ENCODE data around the gene PTPRM. TPM values are rescaled to one million over a fixed set of nuclear protein-coding genes. Genes with fewer than 3 reads are reported as not detected.

The PTPRM gene
- total and polyA plus RNA-seq, 2 of the 8 experiments (the other 6 are each of a cell fraction or from before 2014, with no cell fraction given), result 4.1 to 7.0 TPM

- no peak overlapping the region for H2AK5ac ChIP-seq (ENCODE audit: low read depth, low read length)
- H2BK120ac ChIP-seq (replicated peaks; ENCODE audit: low read depth, low read length), result no peak overlapping the region
- no peak overlapping the region for H3K23ac ChIP-seq (ENCODE audit: insufficient read length)
- no peak overlapping the region for H3K4me3 ChIP-seq (ENCODE audit: extremely low read depth in 1 of 4, insufficient read depth in 2 of 4, low read depth in 3 of 4, low read length in 4 of 4)
- 90% methylated on average over 2 of the region's 2 CpGs; no CpG with 5 or more reads in 1 of the 2 experiments for WGBS, 2 experiments (ENCODE audit: extremely low coverage in 1 of 2, insufficient coverage in 1 of 2, insufficient read length in 1 of 2, insufficient replicate concordance in 2 of 2, low coverage in 1 of 2, low lambda C conversion rate in 2 of 2, missing lambda C conversion rate in 1 of 2)
- H4K8ac ChIP-seq (ENCODE audit: extremely low read depth, insufficient read depth, low read length), result no peak overlapping the region
- TF ChIP-seq HDAC2 (IDR thresholded peaks at IDR 0.05; ENCODE audit: borderline replicate concordance in 1 of 2, low read depth in 2 of 2, low read length in 2 of 2) (no peak), CTCF (IDR thresholded peaks at IDR 0.05; ENCODE audit: control extremely low read depth in 1 of 3, insufficient read depth in 1 of 3, low read depth in 1 of 3, low read length in 3 of 3) (no peak)
- no peak overlapping the region for H3K14ac ChIP-seq (ENCODE audit: insufficient read length)
- H3K79me1 ChIP-seq (ENCODE audit: low read depth, low read length), result no peaks in the 10 kb centered on the region
- ChIA-PET CTCF (ENCODE audit: partially characterized antibody) (interaction anchor here (0.9 to 1.3 kb wide), 2 partner anchors 18 to 87 kb away, joined by 3 to 4 read pairs; no protein-coding TSS in a partner anchor), POLR2A (ENCODE audit: partially characterized antibody) (no interaction called here)
- no peak overlapping the region for H3K9ac ChIP-seq (replicated peaks in 1 of 4; ENCODE audit: extremely low read depth in 1 of 4, low read depth in 3 of 4, low read length in 3 of 4)
- no peak overlapping the region for H4K5ac ChIP-seq (ENCODE audit: insufficient read length, low read depth, low read length)
- H2BK5ac ChIP-seq (ENCODE audit: low read depth, low read length), result no peak overlapping the region
- H3K56ac ChIP-seq (replicated peaks; ENCODE audit: insufficient read length, low read depth, low read length), result no peak overlapping the region
- no peaks in the 10 kb centered on the region for H3K23me2 ChIP-seq (ENCODE audit: low read depth, low read length)
- H3K27ac ChIP-seq (ENCODE audit: low read depth, low read length), result no peak overlapping the region
- H4K91ac ChIP-seq (replicated peaks; ENCODE audit: insufficient read length, low read length), result no peak overlapping the region
- no peak for FAIRE-seq
- no peak overlapping the region for H2BK20ac ChIP-seq (ENCODE audit: low read length)
- H3K79me2 ChIP-seq (ENCODE audit: control insufficient read depth in 1 of 2, insufficient read depth in 2 of 2, low read length in 2 of 2), result no peaks in the 10 kb centered on the region
- DNase-seq (ENCODE audit: low read depth in 1 of 2, low spot score in 2 of 2), result no peak
- no peak overlapping the region for H2AFZ ChIP-seq (ENCODE audit: low read length)
- H3K4ac ChIP-seq (replicated peaks; ENCODE audit: insufficient read length, low read depth, low read length), result no peak overlapping the region
- no peaks in the 10 kb centered on the region for H4K20me1 ChIP-seq (replicated peaks in 1 of 2; ENCODE audit: control insufficient read depth in 1 of 2, insufficient read depth in 2 of 2, low read length in 2 of 2)
- no peaks in the 10 kb centered on the region for H3K4me1 ChIP-seq (replicated peaks in 1 of 4; ENCODE audit: control insufficient read depth in 3 of 4, insufficient read depth in 4 of 4, low read length in 3 of 4)
- no peak overlapping the region for H2BK12ac ChIP-seq (ENCODE audit: low read depth, low read length)
- H3K18ac ChIP-seq (ENCODE audit: extremely low read depth, low read length), result no peak overlapping the region
- no peak overlapping the region for H3K4me2 ChIP-seq (ENCODE audit: insufficient read depth in 1 of 2, low read depth in 2 of 2, low read length in 2 of 2)
- H3K36me3 ChIP-seq (ENCODE audit: control insufficient read depth in 2 of 4, insufficient read depth in 4 of 4, low read length in 3 of 4), result no peaks in the 10 kb centered on the region
- no peaks in the 10 kb centered on the region for H3K27me3 ChIP-seq (replicated peaks in 1 of 4; ENCODE audit: control insufficient read depth in 3 of 4, extremely low read depth in 1 of 4, insufficient read depth in 3 of 4, low read length in 3 of 4)
- no peaks in the 10 kb centered on the region for H3K9me3 ChIP-seq (ENCODE audit: insufficient read depth in 2 of 2, low read depth in 1 of 2, low read length in 1 of 2)
- H2BK15ac ChIP-seq (ENCODE audit: low read length), result no peak overlapping the region
Measured at GRCh38 chr18:7876354-7877104, 309.4 kb downstream of the PTPRM start.
